ENCODE results near the gene ALK. TPM values are rescaled to one million over a fixed set of nuclear protein-coding genes. Genes with fewer than 3 reads are reported as not detected.

The ALK gene
- total and polyA plus RNA-seq, 2 experiments from 2014 or later = 0.35 TPM; not detected in 1

- ATAC-seq = no peak
- no peaks in the 10 kb centered on the region for H3K9me3 Mint-ChIP-seq
Observed at GRCh38 chr2:29392774-29393173, 528.6 kb downstream of the ALK start.

DNA sequence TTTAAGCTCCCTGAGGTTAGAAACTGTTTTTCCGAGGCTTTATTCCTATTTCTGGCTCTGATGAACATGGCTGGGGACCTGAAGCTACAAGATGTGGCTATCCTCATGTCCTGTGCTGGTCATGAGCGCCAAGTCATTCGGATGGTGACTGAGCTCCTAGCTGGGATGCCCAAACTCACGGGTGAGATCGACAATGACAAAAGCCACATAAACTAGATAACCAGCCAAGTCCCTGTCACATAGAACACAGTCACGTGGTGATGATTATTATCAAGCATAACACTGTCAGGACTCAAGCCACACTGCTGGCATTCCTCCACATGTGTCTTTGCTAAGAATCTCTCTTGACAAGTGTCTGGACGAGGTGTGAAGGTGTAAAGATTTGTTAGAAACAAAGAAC is 531.2 kb downstream of the ALK start:
- no peak overlapping the region for H3K27ac Mint-ChIP-seq
- TF ChIP-seq EZH2phosphoT487 (IDR thresholded peaks at IDR 0.05; ENCODE audit: unreplicated experiment) (no peak), ZNF114 (CRISPR knock-in tag; IDR thresholded peaks at IDR 0.05) (no peak), POLR2AphosphoS5 (IDR thresholded peaks at IDR 0.05; ENCODE audit: low read depth) (no peak)

More at GRCh38 chr2:29392774-29393173, 528.6 kb downstream of the ALK start:
- Mint-ChIP-seq H3K27me3 (ENCODE audit: insufficient read depth, low read depth, poor library complexity) (peaks cover 3% of the 10 kb centered on the region), H3K27ac (no peak overlapping the region), H3K4me1 (peaks cover 5% of the 10 kb centered on the region), H3K4me3 (no peak overlapping the region), H3K36me3 (ENCODE audit: low read depth) (no peaks in the 10 kb centered on the region)
- H2AFZ ChIP-seq = no peak overlapping the region
- H3K36me3 ChIP-seq (ENCODE audit: insufficient read depth) = no peaks in the 10 kb centered on the region
- no peak overlapping the region for H3K4me2 ChIP-seq
- H3K27ac ChIP-seq (ENCODE audit: low read depth) = no peak overlapping the region
- H3K4me1 ChIP-seq (ENCODE audit: insufficient read depth) = no peaks in the 10 kb centered on the region
- no peak overlapping the region for H3K4me3 ChIP-seq
- no peaks in the 10 kb centered on the region for H3F3A ChIP-seq (replicated peaks; ENCODE audit: low read depth)
- peaks cover 16% of the 10 kb centered on the region; the same call in 1 of the 2 replicates for H3K9me2 ChIP-seq (ENCODE audit: insufficient read depth)
- no peak for DNase-seq (ENCODE audit: low spot score)
- no peaks in the 10 kb centered on the region for H3K79me2 ChIP-seq (replicated peaks; ENCODE audit: insufficient read depth)
- no peaks in the 10 kb centered on the region for H4K20me1 ChIP-seq (replicated peaks; ENCODE audit: insufficient read depth)
- no peaks in the 10 kb centered on the region for H3K27me3 ChIP-seq (ENCODE audit: insufficient read depth)
- no peak for TF ChIP-seq CREB1 (CRISPR knock-in tag; IDR thresholded peaks at IDR 0.05; ENCODE audit: low read depth)
- no peak for TF ChIP-seq ZNF331 (CRISPR knock-in tag; IDR thresholded peaks at IDR 0.05; ENCODE audit: low read depth)
- TF ChIP-seq POLR2AphosphoS5 (IDR thresholded peaks at IDR 0.05; ENCODE audit: low read depth) = no peak
- TF ChIP-seq ZNF114 (CRISPR knock-in tag; IDR thresholded peaks at IDR 0.05) = no peak
- TF ChIP-seq STAT1 (IDR thresholded peaks at IDR 0.05; ENCODE audit: unreplicated experiment) = no peak
- TF ChIP-seq, protein P1, sequence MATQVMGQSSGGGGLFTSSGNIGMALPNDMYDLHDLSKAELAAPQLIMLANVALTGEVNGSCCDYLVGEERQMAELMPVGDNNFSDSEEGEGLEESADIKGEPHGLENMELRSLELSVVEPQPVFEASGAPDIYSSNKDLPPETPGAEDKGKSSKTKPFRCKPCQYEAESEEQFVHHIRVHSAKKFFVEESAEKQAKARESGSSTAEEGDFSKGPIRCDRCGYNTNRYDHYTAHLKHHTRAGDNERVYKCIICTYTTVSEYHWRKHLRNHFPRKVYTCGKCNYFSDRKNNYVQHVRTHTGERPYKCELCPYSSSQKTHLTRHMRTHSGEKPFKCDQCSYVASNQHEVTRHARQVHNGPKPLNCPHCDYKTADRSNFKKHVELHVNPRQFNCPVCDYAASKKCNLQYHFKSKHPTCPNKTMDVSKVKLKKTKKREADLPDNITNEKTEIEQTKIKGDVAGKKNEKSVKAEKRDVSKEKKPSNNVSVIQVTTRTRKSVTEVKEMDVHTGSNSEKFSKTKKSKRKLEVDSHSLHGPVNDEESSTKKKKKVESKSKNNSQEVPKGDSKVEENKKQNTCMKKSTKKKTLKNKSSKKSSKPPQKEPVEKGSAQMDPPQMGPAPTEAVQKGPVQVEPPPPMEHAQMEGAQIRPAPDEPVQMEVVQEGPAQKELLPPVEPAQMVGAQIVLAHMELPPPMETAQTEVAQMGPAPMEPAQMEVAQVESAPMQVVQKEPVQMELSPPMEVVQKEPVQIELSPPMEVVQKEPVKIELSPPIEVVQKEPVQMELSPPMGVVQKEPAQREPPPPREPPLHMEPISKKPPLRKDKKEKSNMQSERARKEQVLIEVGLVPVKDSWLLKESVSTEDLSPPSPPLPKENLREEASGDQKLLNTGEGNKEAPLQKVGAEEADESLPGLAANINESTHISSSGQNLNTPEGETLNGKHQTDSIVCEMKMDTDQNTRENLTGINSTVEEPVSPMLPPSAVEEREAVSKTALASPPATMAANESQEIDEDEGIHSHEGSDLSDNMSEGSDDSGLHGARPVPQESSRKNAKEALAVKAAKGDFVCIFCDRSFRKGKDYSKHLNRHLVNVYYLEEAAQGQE (IDR thresholded peaks at IDR 0.05; ENCODE audit: unreplicated experiment) = no peak
- no peak for TF ChIP-seq EZH2 (IDR thresholded peaks at IDR 0.05; ENCODE audit: low read depth, unreplicated experiment)
- TF ChIP-seq EZH2phosphoT487 (IDR thresholded peaks at IDR 0.05; ENCODE audit: unreplicated experiment) = no peak
- TF ChIP-seq NANOG (IDR thresholded peaks at IDR 0.05; ENCODE audit: borderline replicate concordance) = no peak
- TF ChIP-seq, protein P2, sequence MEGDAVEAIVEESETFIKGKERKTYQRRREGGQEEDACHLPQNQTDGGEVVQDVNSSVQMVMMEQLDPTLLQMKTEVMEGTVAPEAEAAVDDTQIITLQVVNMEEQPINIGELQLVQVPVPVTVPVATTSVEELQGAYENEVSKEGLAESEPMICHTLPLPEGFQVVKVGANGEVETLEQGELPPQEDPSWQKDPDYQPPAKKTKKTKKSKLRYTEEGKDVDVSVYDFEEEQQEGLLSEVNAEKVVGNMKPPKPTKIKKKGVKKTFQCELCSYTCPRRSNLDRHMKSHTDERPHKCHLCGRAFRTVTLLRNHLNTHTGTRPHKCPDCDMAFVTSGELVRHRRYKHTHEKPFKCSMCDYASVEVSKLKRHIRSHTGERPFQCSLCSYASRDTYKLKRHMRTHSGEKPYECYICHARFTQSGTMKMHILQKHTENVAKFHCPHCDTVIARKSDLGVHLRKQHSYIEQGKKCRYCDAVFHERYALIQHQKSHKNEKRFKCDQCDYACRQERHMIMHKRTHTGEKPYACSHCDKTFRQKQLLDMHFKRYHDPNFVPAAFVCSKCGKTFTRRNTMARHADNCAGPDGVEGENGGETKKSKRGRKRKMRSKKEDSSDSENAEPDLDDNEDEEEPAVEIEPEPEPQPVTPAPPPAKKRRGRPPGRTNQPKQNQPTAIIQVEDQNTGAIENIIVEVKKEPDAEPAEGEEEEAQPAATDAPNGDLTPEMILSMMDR (conservative IDR thresholded peaks at IDR 0.05; ENCODE audit: low read depth in 2 of 2) = no peak
- TF ChIP-seq JUNB (IDR thresholded peaks at IDR 0.05; ENCODE audit: unreplicated experiment) = no peak

More for the DNA sequence above, 531.2 kb downstream of the ALK start:
- Histone ChIP-seq H3K27ac (ENCODE audit: low read depth) (no peak overlapping the region), H3K4me3 (no peak overlapping the region), H3K79me2 (replicated peaks; ENCODE audit: insufficient read depth) (no peaks in the 10 kb centered on the region), H3K9me2 (ENCODE audit: insufficient read depth) (peaks cover 16% of the 10 kb centered on the region; the same call in 1 of the 2 replicates), H4K20me1 (replicated peaks; ENCODE audit: insufficient read depth) (no peaks in the 10 kb centered on the region), H3K36me3 (ENCODE audit: insufficient read depth) (no peaks in the 10 kb centered on the region), H3K4me1 (ENCODE audit: insufficient read depth) (no peaks in the 10 kb centered on the region), H3F3A (replicated peaks; ENCODE audit: low read depth) (no peaks in the 10 kb centered on the region), H3K27me3 (ENCODE audit: insufficient read depth) (no peaks in the 10 kb centered on the region), H3K4me2 (no peak overlapping the region), H2AFZ (no peak overlapping the region)
- Mint-ChIP-seq H3K9me3 (no peaks in the 10 kb centered on the region), H3K27me3 (ENCODE audit: insufficient read depth, low read depth, poor library complexity) (peaks cover 3% of the 10 kb centered on the region), H3K4me1 (peaks cover 5% of the 10 kb centered on the region), H3K4me3 (no peak overlapping the region), H3K36me3 (ENCODE audit: low read depth) (no peaks in the 10 kb centered on the region)
- no peak for DNase-seq (ENCODE audit: low spot score)
- ATAC-seq = no peak
